ENCODE data around the gene BRI3BP.

DNA sequence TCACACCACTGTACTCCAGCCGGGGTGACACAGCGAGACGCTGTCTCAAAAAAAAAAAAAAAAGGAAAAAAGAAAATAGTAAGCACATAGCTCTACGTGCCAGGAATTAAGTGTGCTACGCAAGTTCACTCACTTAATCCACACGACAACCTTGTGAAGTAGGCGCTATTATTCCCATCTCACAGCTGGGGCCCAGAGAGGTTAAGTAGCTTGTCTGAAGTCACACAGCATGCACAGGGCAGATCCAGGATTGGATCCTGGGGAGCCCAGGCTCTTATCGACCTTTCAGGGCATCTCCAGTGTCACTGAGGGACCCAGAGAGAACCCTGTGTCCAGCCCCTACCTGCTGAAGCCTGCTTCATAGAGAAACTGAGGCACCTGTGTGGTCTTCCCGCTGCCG is 16.4 kb upstream of the BRI3BP start:
- TF ChIP-seq, protein P1, sequence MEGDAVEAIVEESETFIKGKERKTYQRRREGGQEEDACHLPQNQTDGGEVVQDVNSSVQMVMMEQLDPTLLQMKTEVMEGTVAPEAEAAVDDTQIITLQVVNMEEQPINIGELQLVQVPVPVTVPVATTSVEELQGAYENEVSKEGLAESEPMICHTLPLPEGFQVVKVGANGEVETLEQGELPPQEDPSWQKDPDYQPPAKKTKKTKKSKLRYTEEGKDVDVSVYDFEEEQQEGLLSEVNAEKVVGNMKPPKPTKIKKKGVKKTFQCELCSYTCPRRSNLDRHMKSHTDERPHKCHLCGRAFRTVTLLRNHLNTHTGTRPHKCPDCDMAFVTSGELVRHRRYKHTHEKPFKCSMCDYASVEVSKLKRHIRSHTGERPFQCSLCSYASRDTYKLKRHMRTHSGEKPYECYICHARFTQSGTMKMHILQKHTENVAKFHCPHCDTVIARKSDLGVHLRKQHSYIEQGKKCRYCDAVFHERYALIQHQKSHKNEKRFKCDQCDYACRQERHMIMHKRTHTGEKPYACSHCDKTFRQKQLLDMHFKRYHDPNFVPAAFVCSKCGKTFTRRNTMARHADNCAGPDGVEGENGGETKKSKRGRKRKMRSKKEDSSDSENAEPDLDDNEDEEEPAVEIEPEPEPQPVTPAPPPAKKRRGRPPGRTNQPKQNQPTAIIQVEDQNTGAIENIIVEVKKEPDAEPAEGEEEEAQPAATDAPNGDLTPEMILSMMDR (IDR thresholded peaks at IDR 0.05; ENCODE audit: low read length), result no peak
- TF ChIP-seq EZH2 (optimal IDR thresholded peaks at IDR 0.05; ENCODE audit: low read depth, low read length), result no peak
- TF ChIP-seq EZH2phosphoT487 (IDR thresholded peaks at IDR 0.05; ENCODE audit: low read length), result no peak

All from MM.1S (cell line).